Neuronal stem cell (in vitro differentiated cells): ENCODE measurements around the gene ATP6V0D1.
A peak's percentile ranks its signal among the peaks of the same experiment; 100 is the strongest.

ENCODE experiments used
- DNase-seq: peaks from one replicate; pipeline ENCODE4 v3.0.0-alpha.2; 2013; ENCODE audit warnings: low spot score
- H2AFZ ChIP-seq: one replicate; pipeline ENCODE4 v1.6.1; 2013; ENCODE audit warnings: mild to moderate bottlenecking, low read length, inconsistent platforms
- H2AK5ac ChIP-seq: 2 replicates; pipeline ENCODE4 v1.6.1; 2013; ENCODE audit warnings: low read depth, mild to moderate bottlenecking, inconsistent platforms, low read length, moderate library complexity, mixed read lengths
- H2BK120ac ChIP-seq: 2 replicates; pipeline ENCODE4 v1.6.1; 2013; ENCODE audit warnings: low read depth, mild to moderate bottlenecking, inconsistent platforms, low read length, moderate library complexity, mixed read lengths
- H2BK12ac ChIP-seq: one replicate; pipeline ENCODE4 v1.6.1; 2013; ENCODE audit warnings: low read length, inconsistent platforms
- H2BK15ac ChIP-seq: 2 replicates; pipeline ENCODE4 v1.6.1; 2013; ENCODE audit warnings: mild to moderate bottlenecking, low read length, inconsistent platforms, mixed read lengths
- H2BK5ac ChIP-seq: one replicate; pipeline ENCODE4 v1.6.1; 2013; ENCODE audit warnings: inconsistent platforms, mild to moderate bottlenecking, low read length, moderate library complexity
- H3K14ac ChIP-seq: one replicate; pipeline ENCODE4 v1.6.1; 2013; ENCODE audit warnings: low read length, inconsistent platforms
- H3K18ac ChIP-seq: 2 replicates; pipeline ENCODE4 v1.6.1; 2013; ENCODE audit warnings: low read length, inconsistent platforms
- H3K23ac ChIP-seq: 2 replicates; pipeline ENCODE4 v1.6.1; 2013; ENCODE audit warnings: low read depth, mild to moderate bottlenecking, mixed read lengths, low read length, inconsistent platforms; ENCODE audit not compliant: poor library complexity
- H3K27ac ChIP-seq: replicated peaks from 3 replicates; pipeline ENCODE4 v1.5.1; 2013; ENCODE audit warnings: low read length, inconsistent platforms
- H3K27me3 ChIP-seq, 3 experiments: 2 replicates each; pipeline ENCODE4 v1.6.1; 2013; ENCODE audit warnings: low read length in 3 of 3, mild to moderate bottlenecking in 2 of 3, inconsistent platforms in 1 of 3, low read depth in 1 of 3, mixed read lengths in 1 of 3, moderate library complexity in 1 of 3; ENCODE audit not compliant: control insufficient read depth in 3 of 3, insufficient read depth in 3 of 3
- H3K36me3 ChIP-seq, 2 donors: replicated peaks in 1 of 2; 2 replicates each; pipeline ENCODE4 v1.6.1; 2013; ENCODE audit warnings: low read length in 2 of 2; ENCODE audit not compliant: control insufficient read depth in 2 of 2, insufficient read depth in 2 of 2
- H3K4ac ChIP-seq: 2 replicates; pipeline ENCODE4 v1.6.1; 2013; ENCODE audit warnings: inconsistent platforms, mild to moderate bottlenecking, low read length, moderate library complexity
- H3K4me1 ChIP-seq, 2 donors: 1 replicate in 1 of 2; 2 replicates in 1 of 2; pipeline ENCODE4 v1.6.1; 2013; ENCODE audit warnings: low read length in 2 of 2, low read depth in 1 of 2; ENCODE audit not compliant: control insufficient read depth in 2 of 2, insufficient read depth in 1 of 2
- H3K4me2 ChIP-seq: one replicate; pipeline ENCODE4 v1.6.1; 2013; ENCODE audit warnings: mild to moderate bottlenecking, low read length, inconsistent platforms; ENCODE audit not compliant: insufficient read depth, poor library complexity, severe bottlenecking
- H3K4me3 ChIP-seq, 2 donors: 2 replicates each; pipeline ENCODE4 v1.5.1; 2013; ENCODE audit warnings: low read length in 2 of 2, mild to moderate bottlenecking in 2 of 2, inconsistent platforms in 1 of 2, moderate library complexity in 1 of 2
- H3K79me1 ChIP-seq: one replicate; pipeline ENCODE4 v1.6.1; 2013; ENCODE audit warnings: low read depth, mild to moderate bottlenecking, inconsistent platforms, low read length, moderate library complexity
- H3K9ac ChIP-seq: one replicate; pipeline ENCODE4 v1.6.1; 2013; ENCODE audit warnings: mild to moderate bottlenecking, low read depth, low read length, inconsistent platforms; ENCODE audit not compliant: poor library complexity
- H3K9me3 ChIP-seq, 2 donors: replicated peaks in 1 of 2; 2 replicates each; pipeline versions ENCODE3 to v1.6.1; 2013; ENCODE audit warnings: low read length in 2 of 2, mild to moderate bottlenecking in 2 of 2, inconsistent platforms in 1 of 2, low read depth in 1 of 2, mixed read lengths in 1 of 2, moderate library complexity in 1 of 2; ENCODE audit not compliant: control insufficient read depth in 2 of 2, insufficient read depth in 1 of 2
- H4K8ac ChIP-seq: one replicate; pipeline ENCODE4 v1.6.1; 2013; ENCODE audit warnings: low read depth, mild to moderate bottlenecking, inconsistent platforms, low read length, moderate library complexity
- H4K91ac ChIP-seq: one replicate; pipeline ENCODE4 v1.6.1; 2013; ENCODE audit warnings: low read length, low read depth, mild to moderate bottlenecking, inconsistent platforms; ENCODE audit not compliant: poor library complexity
- WGBS, 2 donors: extraction: QIAGEN DNeasy Blood & Tissue Kit; methylation state at CpG; one replicate each; pipeline ENCODE4 v1.1.7; 2013; ENCODE audit warnings: missing lambda C conversion rate in 2 of 2, mixed read lengths in 1 of 2; ENCODE audit not compliant: insufficient read length in 2 of 2, insufficient replicate concordance in 1 of 2; ENCODE audit errors: extremely low coverage in 2 of 2; 5-methylcytosine and 5-hydroxymethylcytosine counted together

ATP6V0D1 gene

DNA sequence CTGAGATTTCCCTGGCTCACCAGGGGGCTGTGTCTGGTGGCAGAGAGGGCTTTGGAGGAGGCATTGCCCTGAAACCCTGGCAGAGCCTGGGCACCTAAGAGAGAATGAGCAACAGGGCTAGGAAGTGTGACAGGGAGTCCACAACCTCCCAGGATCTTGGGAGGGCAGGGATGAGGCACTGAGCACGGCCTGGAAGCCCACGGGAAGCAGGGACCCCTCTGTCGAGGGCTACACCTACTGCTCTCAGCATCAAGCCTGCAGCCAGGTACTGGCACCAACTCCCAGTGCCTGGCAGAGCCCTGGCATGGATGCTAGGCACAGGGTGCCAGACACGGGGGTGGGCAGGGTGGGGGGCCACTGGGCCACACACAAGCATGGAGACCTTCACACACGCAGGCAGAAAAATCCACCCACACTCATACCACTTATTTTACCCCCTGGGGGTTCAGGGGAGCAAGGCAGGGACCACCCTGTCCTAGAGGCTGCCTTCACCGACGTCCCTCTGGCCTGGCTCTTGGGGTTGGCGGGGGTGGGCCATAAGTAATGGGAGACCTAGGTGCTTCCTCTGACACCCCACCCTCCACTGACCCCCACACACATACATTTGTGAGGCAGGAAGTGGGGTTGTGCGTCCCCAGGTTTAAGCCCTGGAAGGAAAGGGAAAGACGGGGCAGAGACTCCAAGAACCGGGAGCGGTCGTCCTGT, 51.0 kb downstream of the ATP6V0D1 start:
- Histone ChIP-seq H3K9me3 (no peaks in the 10 kb centered on the region), H2AFZ (peak overlapping the region; percentile 85), H3K27me3 (peaks cover 14 to 46% (median 25%) of the 10 kb centered on the region in 3 experiments), H3K4me2 (peak overlapping the region; percentile 87), H3K36me3 (no peaks in the 10 kb centered on the region), H3K18ac (peak overlapping the region; percentile 96), H3K79me1 (no peaks in the 10 kb centered on the region), H3K4me3 (peak overlapping the region; percentile 28 to 71), H2AK5ac (peak overlapping the region; percentile 53), H3K14ac (no peak overlapping the region), H2BK5ac (no peak overlapping the region), H4K91ac (no peak overlapping the region), H3K4ac (no peak overlapping the region), H3K23ac (peak overlapping the region; percentile 86), H3K27ac (no peak overlapping the region), H2BK15ac (peak overlapping the region; percentile 42), H4K8ac (no peak overlapping the region), H3K9ac (no peak overlapping the region), H3K4me1 (peaks cover 15 to 20% of the 10 kb centered on the region in 2 donors), H2BK12ac (peak overlapping the region; percentile 46), H2BK120ac (no peak overlapping the region)
- no CpG with 5 or more reads among the region's 13 CpGs for WGBS, 2 donors
- DNase-seq = no peak

DNA sequence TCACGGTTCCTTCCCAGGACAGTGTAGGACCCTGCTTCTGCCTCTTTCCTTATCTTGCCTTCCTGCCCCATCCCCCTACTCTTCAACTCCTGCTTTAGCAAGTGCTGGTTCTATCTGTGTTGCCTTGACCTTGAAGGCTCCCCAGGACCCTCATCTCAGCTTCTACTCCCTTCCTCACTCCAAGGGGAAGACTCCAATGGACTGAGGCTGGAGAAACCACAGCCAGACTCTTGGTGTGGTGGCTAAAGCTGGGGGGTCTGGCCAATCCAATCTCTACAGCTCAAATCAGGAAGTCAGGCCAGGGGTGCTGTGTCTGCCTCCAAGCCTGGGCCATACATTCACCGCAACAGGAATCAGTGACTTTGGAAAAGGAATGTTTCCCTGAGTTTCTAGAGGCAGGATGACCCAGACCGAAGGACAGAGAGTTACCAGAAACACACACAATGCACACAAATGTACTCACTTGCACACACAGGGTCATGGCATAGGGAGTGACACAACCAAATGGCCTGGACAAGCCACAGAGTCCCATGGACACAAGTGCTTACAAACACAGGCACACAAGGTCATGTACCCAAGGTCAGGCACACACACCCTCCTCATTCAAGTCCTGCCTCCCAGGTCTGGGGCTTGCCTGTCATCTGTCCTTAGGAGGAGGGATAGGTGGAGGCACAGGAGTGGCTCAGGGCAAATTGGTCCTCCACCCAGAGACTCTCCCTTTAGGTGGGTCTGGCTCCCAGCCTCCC, 51.7 kb downstream of the ATP6V0D1 start:
- Histone ChIP-seq H3K9me3 (no peaks in the 10 kb centered on the region), H3K4ac (no peak overlapping the region), H2AFZ (no peak overlapping the region), H3K79me1 (no peaks in the 10 kb centered on the region), H2BK5ac (no peak overlapping the region), H3K14ac (no peak overlapping the region), H3K27ac (no peak overlapping the region), H3K18ac (no peak overlapping the region), H3K4me2 (no peak overlapping the region), H2BK120ac (no peak overlapping the region), H4K91ac (no peak overlapping the region), H3K4me1 (peaks cover 22 to 28% of the 10 kb centered on the region in 2 donors), H3K9ac (no peak overlapping the region), H3K27me3 (peaks cover 14 to 46% (median 25%) of the 10 kb centered on the region in 3 experiments), H2AK5ac (no peak overlapping the region), H4K8ac (no peak overlapping the region), H3K36me3 (no peaks in the 10 kb centered on the region), H3K4me3 (no peak overlapping the region), H3K23ac (no peak overlapping the region), H2BK15ac (no peak overlapping the region), H2BK12ac (no peak overlapping the region)
- WGBS, 2 donors = no CpG with 5 or more reads among the region's 3 CpGs
- DNase-seq = no peak

DNA sequence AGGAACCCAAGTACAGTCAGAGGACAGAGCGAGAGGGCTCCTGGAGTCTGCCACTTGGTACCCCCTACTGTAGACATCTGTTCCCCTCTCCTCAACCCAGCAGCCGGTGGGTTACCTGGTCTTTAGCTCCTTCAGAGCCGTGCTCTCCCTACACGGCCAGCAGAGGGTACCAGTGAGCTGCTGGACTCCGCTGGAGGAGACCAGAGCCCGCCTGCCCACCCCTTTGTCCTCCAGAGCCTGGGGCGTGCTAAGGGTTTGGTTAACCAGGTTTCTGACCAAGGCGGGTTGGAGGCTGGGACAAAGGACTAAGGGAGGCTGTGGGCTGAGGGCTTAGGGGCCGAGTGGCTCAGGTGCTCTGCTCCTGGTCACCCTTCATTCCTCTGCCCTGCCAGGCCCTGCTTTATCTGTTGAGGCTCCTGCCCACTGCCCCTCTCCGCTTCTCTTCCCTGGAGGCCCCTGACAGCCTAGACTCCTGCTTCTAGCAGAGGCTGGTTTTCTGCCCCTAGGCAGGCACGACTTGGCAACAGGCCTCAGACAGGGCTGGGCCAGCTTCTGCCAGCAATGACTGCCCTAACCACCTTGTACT, 52.7 kb downstream of the ATP6V0D1 start:
- no peak overlapping the region for H3K4me3 ChIP-seq

DNA sequence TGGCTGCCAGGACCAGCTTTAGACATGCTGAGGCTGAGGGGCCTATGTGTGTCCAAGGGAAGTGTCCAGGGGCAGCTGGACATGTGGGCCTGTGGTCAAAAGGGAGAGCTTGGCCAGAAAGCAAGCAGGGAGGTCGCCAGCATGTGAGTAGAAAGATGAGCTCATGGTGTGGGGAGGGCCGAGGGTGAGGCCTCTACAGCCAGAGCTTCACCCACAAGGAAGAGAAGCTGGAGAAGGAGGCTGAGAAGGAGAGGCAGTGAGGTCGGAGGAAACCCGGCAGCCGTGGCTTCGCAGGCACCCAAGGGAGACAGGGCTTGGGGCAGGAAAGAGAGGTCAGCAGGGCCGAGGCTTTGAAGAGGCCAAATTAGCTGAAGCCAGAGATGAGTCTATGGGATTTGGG, 54.0 kb downstream of the ATP6V0D1 start:
- no peak overlapping the region for H3K4me2 ChIP-seq
- WGBS, 2 donors = no CpG with 5 or more reads among the region's 7 CpGs
- no peak overlapping the region for H2AFZ ChIP-seq
- no peaks in the 10 kb centered on the region for H3K36me3 ChIP-seq
- H2BK5ac ChIP-seq = no peak overlapping the region
- H2AK5ac ChIP-seq = peak overlapping the region; percentile 11
- peak overlapping the region; percentile 54 for H2BK15ac ChIP-seq
- no peak overlapping the region for H4K91ac ChIP-seq
- no peak overlapping the region for H3K27ac ChIP-seq
- H3K23ac ChIP-seq = peak overlapping the region; percentile 44
- no peak overlapping the region for H3K9ac ChIP-seq
- H3K79me1 ChIP-seq = no peaks in the 10 kb centered on the region
- peak overlapping the region; percentile 26 for H3K4ac ChIP-seq
- peak overlapping the region in 1 of 2 donors; percentile 40 for H3K4me3 ChIP-seq
- H2BK120ac ChIP-seq = no peak overlapping the region
- H3K9me3 ChIP-seq = no peaks in the 10 kb centered on the region
- no peak overlapping the region for H4K8ac ChIP-seq
- DNase-seq = no peak
- H3K27me3 ChIP-seq = peaks cover 14 to 38% (median 25%) of the 10 kb centered on the region in 3 experiments
- no peak overlapping the region for H3K18ac ChIP-seq
- peaks cover 22 to 27% of the 10 kb centered on the region in 2 donors for H3K4me1 ChIP-seq
- no peak overlapping the region for H3K14ac ChIP-seq
- peak overlapping the region; percentile 7 for H2BK12ac ChIP-seq

More for the DNA sequence above, 52.7 kb downstream of the ATP6V0D1 start:
- peak overlapping the region; percentile 57 for H2BK15ac ChIP-seq
- no peak overlapping the region for H3K4me2 ChIP-seq
- no peaks in the 10 kb centered on the region for H3K79me1 ChIP-seq
- peak overlapping the region; percentile 82 for H2AK5ac ChIP-seq
- no peaks in the 10 kb centered on the region for H3K36me3 ChIP-seq
- peak; percentile 71 for DNase-seq
- H2AFZ ChIP-seq = peak overlapping the region; percentile 72
- H3K27ac ChIP-seq = no peak overlapping the region
- H3K9ac ChIP-seq = peak overlapping the region; percentile 15
- no peak overlapping the region for H2BK120ac ChIP-seq
- peaks cover 14 to 45% (median 25%) of the 10 kb centered on the region in 3 experiments for H3K27me3 ChIP-seq
- H2BK5ac ChIP-seq = no peak overlapping the region
- H3K9me3 ChIP-seq = no peaks in the 10 kb centered on the region
- no CpG with 5 or more reads among the region's 11 CpGs for WGBS, 2 donors
- peak overlapping the region; percentile 64 for H2BK12ac ChIP-seq
- peak overlapping the region; percentile 44 for H4K8ac ChIP-seq
- peaks cover 27 to 35% of the 10 kb centered on the region in 2 donors for H3K4me1 ChIP-seq
- H3K4ac ChIP-seq = no peak overlapping the region
- H3K18ac ChIP-seq = peak overlapping the region; percentile 73
- peak overlapping the region; percentile 0 for H3K23ac ChIP-seq
- H4K91ac ChIP-seq = no peak overlapping the region
- no peak overlapping the region for H3K14ac ChIP-seq
